SU-DHL-6 (cell line): ENCODE measurements around the gene ABCF2.

Experiments
- CTCF ChIP-seq: fragments of 200-600 bp; sonication (generic); IDR thresholded peaks from one replicate; pipeline ENCODE4 v1.5.1; 2017; ENCODE audit warnings: antibody characterized with exemption, mild to moderate bottlenecking, low read length, moderate library complexity; ENCODE audit not compliant: insufficient read depth, poor library complexity, severe bottlenecking
- EZH2phosphoT487 ChIP-seq: fragments of 200-600 bp; sonication (generic), shearing (Covaris generic); conservative IDR thresholded peaks from 2 replicates; pipeline ENCODE4 v1.6.1; 2018; ENCODE audit warnings: mild to moderate bottlenecking, antibody characterized with exemption, low read length, moderate library complexity, mixed read lengths

GRCh38 chr7:151246851-151247580, 20.0 kb upstream of the ABCF2 start:
- TF ChIP-seq CTCF (no peak), EZH2phosphoT487 (no peak)
